GM21528 (cell line): ENCODE measurements around the gene OR52D1.

Experiments
- ATAC-seq: cut with Tn5 transposase; IDR thresholded peaks from one replicate; pipeline ENCODE4 v1.9.1; 2021; ENCODE audit warnings: mild to moderate bottlenecking, moderate library complexity; ENCODE audit not compliant: unreplicated experiment, low FRiP score

The OR52D1 gene

GRCh38 chr11:5508605-5509004 is 20.1 kb downstream of the OR52D1 start:
- no peak for ATAC-seq

DNA sequence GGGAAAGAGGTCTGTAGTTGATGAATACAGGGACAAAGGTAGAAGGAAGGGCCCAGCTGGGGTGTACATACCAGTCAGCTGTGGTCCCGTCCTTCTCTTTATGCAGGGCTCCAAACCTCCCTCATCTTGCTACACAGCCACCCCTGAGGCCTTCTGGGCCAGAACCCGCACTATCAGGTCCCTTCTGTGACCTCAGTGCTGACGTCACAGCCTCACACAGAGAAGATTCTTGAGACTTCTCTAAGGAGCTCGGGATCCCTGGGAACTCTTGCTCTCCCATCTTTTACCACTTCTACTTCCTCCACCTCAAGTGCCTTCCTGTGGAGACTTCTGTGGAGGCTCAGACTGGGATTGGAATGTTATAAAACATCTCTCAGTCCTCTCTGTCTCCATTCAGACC is 21.3 kb downstream of the OR52D1 start, which contains the start of gene UBQLN3:
UBQLN3 (minus strand) TSS at position 155 of the 400 bp plus-strand sequence. CDS start 399 bp downstream, outside the sequence.
- ATAC-seq = no peak

DNA sequence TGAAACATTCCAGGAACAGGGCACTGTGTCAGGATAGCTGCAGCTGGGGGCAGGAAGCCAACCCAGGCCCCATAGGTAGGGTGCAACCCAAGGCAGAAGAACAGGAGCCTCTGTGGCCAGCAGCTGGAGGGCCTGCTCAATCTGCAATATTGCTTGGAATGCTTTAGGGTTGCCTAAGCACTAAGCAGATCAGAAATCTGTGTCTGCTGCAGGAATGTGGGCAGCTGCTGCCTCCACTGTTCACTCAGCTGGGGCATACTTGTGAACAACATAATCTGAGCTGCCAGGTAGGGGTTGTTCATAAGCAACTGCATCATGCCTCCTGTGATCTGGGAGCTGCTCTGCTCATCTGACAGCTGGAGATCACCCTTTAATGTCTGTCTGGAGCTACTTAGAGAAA is 26.4 kb downstream of the OR52D1 start:
- ATAC-seq = no peak

DNA sequence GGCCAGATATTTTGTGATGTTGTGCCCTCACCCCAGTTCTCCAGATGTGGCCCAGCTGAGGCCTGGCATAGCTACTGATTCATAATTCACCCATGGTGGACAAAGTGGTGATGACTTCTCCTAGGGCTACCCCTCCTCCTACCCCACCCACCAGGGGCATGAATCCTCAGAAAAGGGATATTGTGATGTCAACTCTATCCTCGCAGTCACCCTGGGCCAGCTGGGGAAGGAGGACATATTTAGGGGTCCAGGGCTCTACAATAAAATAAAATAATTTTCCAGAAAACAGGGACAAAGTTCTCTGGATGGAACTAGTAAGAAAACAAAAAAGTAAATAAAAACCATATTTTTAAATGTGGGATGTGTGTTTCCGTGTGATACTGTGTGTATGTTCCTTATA is 28.1 kb downstream of the OR52D1 start, which contains the start of gene UBQLNL:
UBQLNL (minus strand) TSS at position 101 of the 400 bp plus-strand sequence. CDS start 258 bp downstream, outside the sequence.
- no peak for ATAC-seq

GRCh38 chr11:5521540-5521939 is 33.1 kb downstream of the OR52D1 start:
- no peak for ATAC-seq

GRCh38 chr11:5522308-5522707 is 33.8 kb downstream of the OR52D1 start:
- ATAC-seq = no peak

DNA sequence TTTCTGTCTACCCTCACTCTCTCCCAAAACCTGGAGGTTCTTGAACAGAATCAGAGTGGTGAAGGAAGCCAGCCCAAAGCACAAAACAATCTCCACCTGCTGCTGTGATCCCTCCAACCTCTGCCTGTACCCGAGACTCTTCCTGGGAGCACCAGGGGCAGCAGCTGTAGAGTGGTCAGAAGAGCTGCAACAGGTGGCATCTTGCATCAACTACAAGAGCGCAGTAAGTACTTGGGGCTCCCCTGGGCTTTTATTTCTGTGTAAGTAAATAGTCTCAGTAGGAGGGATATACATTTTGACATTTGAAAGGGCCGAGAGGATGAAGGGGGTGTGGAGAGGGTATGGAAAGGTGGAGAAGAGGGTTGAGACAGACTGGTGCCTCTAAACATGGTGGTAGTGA is 36.3 kb downstream of the OR52D1 start:
- ATAC-seq = no peak

DNA sequence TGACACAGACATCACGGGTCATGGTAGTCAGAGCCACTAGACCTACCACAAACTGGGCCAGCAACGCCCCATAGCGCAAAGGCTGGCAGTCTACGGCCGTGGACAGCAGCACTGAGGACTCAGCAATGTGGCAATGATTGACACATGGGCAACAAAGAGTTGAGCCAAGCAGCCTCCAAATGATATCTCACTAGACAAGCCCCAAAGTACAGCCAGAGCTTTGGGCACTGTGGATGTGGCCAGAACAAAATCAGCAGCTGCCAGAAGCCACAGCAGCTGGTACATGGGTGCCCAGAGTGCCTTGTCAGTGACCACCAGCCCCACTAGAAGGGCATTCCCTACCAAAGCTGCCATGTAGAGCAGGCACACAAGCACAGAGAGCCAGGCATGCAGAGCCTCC is 39.2 kb downstream of the OR52D1 start:
- no peak for ATAC-seq

- no peak for ATAC-seq
Measured at GRCh38 chr11:5528495-5528894, 40.0 kb downstream of the OR52D1 start.

DNA sequence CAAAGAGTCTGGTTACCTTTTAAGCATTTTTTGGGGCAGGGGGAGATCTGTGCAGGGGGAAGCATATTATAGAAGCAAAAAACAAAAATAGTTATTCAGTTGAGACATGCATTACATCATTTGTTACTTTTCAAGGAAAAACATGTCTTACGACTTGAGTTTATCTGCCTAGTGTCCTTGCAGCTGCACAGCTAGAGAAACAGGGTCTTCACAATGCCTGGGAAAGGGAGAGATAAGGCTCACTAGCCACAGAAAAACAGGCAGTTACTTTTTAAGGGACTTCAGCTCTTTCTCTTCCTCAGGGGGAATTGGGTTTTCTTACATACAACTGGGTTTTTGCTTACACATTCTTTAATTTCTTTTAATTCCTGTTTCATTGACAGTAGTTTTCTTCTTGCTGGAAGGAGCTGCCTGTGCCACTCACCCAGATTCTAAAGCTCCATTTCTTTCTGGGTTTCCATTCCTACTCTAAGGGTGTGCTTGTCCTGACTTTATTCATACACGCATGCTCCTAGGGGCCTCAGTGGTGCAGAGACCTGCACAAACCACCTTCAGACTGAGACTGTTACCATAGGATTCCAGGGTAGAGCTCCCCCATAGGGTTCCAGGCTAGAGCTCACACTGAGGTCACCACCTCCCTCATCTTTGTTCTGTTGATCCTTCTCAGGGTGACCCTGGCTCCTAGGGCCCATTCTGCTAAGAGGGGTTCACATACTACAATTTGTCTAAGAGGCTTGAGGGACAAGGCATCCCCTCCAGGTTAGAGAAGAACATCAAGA is 42.8 kb downstream of the OR52D1 start:
- no peak for ATAC-seq

DNA sequence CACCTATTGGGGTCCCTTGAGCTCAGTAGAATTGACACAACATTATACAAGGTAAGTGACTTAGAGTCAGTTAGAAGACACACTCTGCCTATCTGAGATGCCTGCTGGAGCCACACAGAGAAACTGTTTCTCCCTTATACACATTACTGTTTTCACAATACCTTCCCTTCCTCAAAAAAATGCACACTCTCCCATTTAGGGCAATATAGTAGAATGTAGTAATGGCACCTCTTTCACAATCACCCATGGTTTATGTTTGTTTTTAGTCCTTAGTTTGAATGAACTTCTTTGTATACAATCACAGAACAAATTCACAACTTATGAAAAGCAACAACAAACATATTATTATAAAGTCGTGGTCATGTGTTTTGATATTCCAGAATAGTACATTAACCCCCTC is 45.6 kb downstream of the OR52D1 start:
- ATAC-seq = no peak

GRCh38 chr11:5536482-5536881 is 48.0 kb downstream of the OR52D1 start:
- no peak for ATAC-seq
